GM19035 (cell line): ENCODE results near the gene MAPRE3.

ENCODE experiments used
- ATAC-seq: cut with Tn5 transposase; IDR thresholded peaks from one replicate; pipeline ENCODE4 v1.9.1; 2021; ENCODE audit not compliant: unreplicated experiment

Gene MAPRE3

DNA sequence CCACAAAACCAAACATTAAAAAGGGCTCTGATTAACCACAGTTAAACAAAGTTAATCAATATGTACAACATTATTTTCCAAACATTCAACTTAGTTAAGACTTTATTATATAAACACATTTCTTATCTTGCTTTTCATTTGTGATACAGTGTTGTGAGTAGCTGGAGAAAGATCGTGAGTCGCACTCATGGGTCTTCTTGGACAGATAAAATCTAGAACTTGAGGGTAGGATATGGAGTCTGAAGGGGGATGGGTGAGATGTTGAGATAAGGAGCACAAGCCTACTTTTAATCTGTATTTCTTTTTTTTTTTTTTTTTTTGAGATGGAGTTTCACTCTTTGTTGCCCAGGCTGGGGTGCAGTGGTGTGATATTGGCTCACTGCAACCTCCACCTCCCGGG lies 39.7 kb downstream of the MAPRE3 start:
- ATAC-seq = no peak

DNA sequence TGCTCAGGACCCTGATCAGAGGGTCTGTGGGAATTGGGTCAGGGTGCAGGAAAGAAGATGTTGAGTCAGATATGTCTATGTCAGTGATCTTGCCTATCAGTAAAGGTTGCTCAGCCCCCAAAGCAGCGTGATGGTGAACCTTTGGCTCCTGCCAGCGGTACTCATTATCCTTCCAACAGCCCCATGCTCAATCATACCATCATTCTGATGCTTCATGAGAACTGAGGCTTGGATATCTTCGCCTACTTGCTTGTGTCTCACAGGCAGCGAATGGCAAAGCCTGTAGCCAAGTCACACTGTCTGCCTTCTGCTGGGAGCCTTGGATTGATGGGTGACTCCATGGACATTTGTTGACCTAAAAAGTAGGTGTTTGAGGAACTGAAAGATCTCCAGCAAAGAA lies 43.3 kb downstream of the MAPRE3 start:
- ATAC-seq = no peak

DNA sequence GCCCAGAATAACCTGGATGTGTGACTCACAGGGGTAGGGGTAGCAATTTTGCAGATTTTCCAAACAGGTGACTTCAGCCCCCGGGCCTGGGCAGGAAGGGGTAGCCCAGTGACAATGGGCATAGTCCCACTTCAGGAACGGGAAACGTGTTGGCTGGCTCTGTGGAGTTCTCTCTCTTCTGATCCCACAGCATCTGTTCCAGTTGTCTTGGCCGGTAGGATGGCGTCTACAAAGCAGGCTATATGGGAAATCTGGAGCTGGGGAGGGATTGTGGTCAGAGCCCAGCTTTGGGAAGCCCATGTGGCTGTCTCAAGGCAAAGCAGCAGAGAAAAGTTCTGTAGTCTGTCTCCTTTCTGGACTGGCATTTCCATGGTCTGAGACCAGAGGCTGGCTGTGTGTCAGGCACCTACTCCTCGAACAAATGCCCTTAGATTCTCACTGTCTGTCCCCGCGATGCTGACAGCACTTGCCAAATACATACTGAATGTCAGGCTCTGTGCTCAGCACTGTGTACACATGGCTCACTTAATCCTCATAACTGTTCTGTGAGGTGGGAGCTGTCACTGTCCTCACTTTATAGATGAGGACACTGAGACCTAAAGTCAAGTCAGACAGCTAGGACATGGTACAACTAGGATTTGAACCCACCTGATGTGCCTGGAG lies 44.5 kb downstream of the MAPRE3 start:
- ATAC-seq = no peak

DNA sequence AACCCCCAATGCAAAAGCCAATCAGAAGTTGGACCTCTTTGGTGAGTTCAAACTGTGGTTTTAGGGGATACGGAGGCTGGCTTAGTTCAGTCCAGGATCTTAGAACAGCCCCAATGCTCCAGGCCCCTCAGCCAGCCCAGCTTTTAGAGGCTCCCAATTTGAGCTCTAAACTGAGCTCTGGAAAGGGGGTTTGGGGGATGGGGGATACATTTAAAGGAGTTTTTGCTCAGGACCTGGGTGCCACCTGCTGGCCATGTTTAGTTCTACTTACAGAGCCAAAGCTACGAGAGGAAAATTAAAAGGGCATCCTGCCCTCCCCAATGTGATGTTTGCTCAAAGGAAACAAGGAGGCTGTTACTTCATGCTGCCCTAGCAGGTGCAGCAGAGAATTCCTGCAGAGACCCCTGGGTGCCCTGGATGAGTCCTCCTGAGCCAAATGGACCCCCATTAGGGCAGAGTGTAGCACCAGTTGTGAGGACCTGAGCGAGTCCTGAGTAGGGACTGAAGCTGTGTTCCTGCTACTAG lies 46.4 kb downstream of the MAPRE3 start:
- ATAC-seq = no peak

DNA sequence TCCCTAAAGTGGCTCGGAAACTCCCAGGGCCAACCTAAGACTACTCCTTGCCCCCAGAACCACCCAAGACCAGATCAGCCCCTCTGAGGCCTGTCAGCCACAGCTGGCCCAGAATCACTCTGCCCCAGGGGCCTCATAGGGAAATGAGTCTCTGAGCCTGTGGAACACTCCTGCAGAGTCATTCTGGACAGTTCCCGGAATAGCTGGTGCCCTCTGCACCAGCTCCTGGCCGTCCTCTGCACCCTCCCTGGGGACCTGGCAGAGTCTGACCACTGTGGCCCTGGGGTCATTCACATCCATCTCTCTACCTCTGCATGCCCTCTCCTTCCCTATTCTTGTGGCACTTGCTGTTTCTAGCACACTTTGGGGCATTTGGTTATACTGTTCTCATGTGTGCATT lies 47.7 kb downstream of the MAPRE3 start:
- no peak for ATAC-seq

DNA sequence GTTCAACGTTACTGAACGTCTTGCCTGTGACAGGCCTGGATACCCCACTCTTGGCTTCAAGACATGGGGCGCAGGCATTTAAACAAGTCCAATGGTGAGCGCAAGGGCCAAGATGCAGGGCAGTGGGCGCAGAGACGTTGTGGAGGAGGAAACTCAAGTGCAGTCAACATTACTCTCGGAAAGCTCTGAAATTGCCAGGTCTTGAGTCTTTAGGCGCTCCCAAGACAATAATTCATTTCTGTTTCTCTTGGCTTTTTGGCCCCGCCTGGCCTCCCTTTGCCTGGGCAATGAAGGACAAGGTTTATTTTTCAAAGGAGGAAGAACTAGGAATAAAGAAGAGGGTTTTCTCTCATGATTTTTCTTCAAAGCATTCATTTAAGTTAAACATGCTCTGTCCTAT lies 49.0 kb downstream of the MAPRE3 start:
- no peak for ATAC-seq

DNA sequence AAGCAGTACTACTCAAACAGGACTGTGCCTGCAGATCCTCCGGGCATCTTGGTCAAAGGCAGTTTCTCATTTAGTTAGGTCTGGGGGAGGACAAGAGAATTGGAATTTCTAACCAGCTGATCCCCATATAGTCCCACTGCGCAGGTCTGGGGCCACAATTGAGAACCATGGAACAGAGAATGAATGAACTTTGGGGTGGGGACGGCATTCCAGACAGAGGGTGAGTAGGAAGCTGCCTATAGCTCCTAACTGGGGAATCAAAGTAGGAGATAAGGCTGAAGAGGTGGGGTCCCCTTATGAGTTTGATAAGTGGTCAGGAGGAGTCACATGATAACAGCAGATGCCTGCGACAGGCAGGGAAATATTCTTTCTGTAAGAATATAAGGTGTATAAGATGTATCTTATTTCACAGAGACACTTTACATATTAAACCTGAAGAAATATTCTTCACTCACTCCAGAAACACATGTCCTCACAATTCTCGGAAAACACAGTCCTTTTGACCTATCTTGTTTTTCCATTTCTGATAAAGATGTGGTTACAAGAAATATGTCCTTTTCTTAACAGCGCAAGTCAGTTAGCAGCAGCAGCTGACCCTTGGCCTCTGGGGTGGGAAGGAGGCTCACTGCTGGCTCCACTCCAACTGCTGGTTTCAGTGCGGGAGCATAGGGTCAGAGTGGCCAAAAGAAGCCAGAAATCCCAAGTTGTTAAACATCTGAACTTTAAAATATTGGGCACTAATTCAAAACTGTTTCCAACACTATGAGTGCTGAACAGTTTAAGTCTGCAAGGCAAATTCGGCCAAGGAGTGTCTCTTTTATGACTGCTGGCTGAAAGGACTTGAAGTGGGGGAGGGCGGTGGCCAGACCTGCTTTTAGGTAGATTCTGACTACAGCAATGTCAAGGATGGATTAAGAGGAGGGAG lies 49.8 kb downstream of the MAPRE3 start:
- ATAC-seq = no peak

DNA sequence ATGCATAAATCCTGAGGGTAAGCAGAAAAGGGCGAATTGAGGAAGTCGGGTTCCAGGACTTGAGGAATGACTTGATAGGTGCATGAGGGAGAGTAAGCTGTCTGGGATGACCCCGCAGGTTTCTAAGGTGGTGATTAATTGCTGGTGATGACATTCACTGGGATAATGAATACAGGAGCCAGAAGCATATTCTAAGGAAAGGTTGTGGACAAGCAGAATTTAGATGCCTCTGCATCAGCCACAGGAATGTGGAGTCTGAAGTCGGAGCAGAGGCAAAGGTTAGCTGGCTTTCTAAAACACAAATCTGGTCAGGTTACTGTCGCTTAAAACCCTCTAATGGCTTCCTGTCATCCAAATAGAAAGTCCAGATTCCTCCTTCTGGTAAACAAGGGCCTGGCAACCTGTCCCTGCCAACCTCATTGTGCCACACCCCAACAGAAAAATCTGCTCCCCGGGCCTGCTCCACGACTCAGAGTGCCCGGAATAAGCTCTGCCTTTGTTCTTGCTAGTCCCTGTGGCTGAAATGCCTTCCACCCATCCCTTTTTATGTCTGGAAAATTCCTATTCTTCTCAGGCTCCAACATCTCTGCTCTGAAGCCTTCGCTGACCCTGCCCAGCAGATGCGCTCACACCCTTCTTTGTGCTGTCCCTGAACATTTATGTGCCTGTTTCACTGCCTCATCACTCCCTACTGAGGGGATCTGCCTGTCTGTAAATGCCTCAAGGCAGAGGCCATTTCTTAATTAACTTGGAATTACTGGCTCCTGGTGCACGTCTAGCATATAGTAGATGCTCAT lies 51.0 kb downstream of the MAPRE3 start:
- ATAC-seq = no peak

DNA sequence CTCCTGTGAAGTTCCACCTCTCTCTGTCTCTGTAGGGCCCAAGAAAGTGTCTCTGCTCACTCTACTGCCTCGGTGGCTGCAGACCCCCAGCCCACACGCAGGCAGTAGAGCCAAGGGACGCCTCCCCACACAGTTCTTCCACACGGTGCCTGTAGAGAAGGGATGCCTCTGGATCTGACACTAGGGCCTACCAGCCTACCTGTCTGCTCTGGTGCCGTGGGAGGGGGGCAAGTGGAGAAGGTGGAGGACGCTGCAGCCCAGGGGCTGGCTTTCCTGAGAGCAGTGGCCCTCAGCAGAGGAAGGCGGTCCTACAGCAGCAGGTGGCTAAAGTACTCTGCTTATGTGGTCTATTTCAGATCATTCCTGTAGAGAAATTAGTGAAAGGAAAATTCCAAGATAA lies 53.3 kb downstream of the MAPRE3 start:
- no peak for ATAC-seq

DNA sequence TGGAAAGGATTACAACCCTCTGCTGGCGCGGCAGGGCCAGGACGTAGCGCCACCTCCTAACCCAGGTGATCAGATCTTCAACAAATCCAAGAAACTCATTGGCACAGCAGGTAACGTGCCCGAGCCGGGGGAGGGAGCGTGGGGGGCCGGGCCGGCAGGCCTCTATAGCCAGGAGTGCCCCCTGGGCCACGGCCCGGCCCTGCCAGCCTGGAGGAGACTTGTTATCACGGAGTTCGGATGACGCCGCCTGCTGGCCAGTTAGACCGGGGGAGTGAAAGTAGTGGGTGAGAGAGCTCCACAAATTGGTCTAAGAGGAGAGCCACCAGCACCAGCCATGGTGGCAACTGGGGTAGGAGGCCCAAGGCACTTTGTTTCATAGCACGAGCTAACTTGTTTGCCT lies 53.8 kb downstream of the MAPRE3 start:
- no peak for ATAC-seq

DNA sequence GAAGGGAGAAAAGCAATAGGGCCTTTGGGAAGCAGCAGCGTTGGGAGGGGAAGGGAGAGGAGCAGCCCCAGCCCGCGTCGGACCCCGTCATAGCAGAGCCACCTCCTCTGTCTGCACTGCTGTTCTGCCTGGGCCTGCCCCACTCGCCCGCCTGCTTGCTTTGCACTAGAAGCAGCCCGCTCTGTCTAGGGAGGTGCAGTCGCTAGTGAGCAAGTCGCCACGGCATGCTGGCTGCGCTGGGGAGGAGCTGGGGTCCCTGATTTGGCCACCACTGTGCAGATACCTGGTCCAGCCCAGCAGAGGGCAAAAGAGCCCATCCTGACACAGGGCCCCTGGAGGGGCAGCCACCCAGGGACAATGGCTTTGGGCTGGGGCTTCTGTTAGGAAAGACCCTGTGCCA lies 54.4 kb downstream of the MAPRE3 start:
- ATAC-seq = no peak

DNA sequence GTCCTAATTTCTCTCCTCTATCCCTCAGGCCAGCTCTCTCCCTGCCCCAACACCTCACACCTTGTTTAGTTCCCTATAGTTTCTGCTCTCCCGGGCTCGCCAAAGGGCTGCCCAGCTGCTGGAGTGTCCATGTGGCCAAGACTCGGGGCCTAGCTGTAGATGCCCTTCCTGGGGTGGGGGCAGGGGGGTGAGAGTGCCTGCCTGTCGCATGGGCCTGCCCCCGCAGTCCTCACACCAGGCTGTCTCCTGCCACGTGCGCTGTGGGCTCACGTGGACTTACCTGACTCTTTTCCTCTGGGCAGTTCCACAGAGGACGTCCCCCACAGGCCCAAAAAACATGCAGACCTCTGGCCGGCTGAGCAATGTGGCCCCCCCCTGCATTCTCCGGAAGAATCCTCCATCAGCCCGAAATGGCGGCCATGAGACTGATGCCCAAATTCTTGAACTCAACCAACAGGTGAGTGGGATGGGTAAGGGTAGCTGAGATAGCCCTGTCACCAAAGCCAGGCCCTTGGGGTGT lies 54.9 kb downstream of the MAPRE3 start:
- no peak for ATAC-seq

DNA sequence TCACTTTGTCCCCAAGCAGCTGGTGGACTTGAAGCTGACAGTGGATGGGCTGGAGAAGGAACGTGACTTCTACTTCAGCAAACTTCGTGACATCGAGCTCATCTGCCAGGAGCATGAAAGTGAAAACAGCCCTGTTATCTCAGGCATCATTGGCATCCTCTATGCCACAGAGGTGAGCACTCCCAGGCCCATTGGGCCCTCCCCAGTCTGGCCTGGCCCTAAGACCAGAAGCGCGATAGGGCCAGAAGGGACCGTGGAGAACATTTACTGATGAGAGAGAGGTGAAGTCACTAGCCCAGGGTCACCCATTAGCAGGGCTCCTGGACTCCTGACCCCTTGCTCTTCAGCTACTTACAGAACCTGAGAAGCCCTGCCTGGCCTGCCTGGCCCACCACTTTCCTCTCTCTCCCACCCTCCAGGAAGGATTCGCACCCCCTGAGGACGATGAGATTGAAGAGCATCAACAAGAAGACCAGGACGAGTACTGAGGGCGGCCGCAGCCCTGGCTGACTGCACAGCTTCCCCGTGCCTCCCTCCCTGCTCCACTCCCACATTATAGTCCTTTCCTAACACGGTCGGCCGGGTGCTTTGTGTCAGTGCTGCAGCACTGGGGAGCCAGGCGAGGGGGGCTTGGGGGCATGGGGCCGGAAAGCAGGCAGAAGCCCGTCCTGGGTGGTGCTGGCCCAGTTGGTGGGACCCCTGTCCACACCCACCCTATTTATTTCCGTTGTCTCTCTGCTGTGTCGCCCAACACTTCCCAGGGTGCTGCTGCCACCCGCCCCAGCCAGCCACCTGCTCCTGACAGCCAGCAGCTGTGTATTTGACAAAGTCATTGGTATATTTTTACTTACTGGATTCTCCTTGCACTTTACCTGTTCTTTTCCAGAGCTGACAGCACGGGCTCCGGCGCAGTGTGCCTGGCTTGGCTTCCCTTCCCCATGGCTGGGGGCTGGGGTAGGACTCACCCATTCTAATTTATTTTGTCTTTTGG lies 55.7 kb downstream of the MAPRE3 start:
- ATAC-seq = no peak

DNA sequence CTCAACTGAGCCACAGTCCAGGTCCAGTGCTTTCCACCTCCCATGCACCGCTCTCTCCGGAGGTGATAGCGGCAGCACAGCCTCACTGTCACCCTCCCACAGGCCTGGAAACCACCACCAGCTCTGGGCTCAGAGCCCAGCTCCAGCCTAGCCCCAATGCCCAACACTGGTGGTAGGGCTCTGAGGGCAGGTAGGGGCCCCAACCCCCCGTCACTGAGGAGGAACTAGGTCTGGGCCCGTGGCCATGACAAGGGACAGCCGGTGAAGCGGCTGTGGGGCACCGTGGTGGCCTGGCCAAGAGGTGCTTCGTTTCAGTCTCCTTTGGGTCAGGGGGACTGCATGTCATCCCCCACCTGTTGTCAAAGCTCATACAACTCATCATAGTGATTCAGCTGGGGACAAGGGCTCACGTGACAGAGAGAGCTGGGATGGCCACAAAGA lies 56.8 kb downstream of the MAPRE3 start:
- ATAC-seq = no peak

DNA sequence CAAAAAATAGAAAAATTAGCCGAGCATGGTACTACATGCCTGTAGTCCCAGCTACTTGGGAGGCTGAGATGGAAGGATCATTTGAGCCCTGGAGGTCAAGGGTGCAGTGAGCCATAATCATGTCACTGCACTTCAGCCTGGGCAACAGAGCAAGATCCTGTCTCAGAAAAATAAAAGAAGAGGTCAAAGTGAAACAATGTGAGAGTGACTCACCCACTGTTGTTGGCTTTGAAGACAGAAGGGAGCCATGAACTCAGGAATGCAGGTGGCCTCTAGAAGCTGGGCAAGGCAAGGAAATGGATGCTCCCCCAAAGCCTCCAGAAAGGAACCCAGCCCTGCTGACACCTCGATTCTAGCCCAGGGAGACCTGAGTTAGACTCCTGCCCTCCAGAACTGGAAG lies 58.6 kb downstream of the MAPRE3 start:
- no peak for ATAC-seq

DNA sequence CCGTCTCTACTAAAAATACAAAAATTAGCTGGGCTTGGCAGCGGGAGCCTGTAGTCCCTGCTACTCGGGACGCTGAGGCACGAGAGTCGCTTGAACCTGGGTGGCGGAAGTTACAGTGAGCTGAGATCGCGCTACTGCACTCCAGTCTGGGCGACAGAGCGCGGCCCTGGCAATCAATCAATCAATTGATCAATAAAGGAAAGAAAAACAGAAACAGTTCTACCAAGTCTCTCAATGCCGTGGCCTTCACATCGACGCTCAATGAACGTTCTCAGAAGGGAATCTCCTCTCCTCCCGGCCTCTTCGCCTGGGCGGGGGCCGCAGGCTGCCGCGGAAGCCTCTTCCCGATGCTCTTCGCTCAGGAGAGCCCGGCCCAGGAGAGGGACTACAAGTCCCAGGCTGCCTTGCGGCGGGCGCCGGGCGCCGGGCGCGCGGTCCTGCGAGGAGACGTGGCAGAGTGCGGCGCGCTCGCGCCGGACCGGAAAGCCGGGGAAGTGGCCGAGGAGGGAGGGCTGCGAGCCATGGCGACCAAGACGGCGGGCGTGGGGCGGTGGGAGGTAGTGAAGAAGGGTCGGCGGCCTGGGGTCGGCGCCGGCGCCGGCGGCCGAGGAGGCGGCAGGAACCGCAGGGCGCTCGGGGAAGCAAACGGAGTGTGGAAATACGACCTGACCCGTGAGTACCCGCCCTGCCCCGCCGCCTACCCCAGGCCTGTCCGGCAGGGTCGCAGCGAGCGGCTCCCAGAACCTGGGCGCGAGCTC lies 62.2 kb downstream of the MAPRE3 start, which contains the start of gene TMEM214:
Gene TMEM214, plus strand, starts transcription at position 471 of the 758 bp plus-strand sequence. Its CDS starts 51 bp downstream, at position 522.
- ATAC-seq = peak; percentile 95

DNA sequence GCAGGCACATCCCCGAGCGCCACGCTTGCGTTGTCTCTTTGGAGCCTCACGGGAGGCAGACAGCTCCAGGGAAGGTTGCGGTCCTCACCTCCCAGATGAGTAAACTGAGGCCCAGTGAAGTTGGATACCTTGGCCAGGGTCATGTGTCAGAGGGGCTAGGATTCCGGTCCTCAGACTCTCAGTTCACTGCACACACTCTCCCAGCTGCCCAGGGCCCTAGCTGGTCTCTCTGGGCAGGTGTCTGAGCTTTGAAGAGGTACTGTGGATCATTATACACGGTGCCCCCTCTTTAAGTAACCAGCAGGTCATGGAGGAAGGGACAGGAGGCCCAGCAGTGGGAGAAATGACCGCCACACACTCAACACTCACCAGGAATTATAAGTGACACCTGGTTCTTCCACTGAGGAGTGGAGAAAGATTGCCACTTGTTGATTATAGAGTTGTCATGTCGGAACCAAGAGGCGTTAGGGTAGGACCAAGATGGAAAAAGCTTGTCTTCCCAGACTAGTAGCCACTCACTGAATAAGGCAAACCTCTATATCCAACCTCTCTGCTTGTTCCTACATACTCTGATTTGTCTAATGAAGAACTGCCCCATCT lies 62.9 kb downstream of the MAPRE3 start:
- ATAC-seq = peak; percentile 3

DNA sequence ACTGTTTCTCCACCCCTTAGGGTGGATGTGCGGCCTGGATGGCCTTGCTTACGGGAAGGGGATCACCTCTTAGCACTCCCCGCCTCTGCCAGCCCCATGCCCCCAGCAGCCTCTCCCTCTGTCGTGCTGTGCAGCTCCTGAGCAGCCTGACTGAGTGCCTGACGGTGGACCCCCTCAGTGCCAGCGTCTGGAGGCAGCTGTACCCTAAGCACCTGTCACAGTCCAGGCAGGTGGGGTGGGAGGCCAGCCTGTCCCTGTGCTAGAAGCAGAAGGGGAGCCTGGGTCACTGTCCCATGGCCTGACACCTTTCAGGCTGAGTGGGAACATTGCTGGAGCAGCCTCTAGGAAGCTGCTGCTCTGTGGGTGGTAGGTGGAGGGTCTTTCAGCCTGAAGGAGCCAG lies 67.6 kb downstream of the MAPRE3 start:
- ATAC-seq = no peak
